Omental fat pad (tissue), 4 donors: ENCODE measurements around the gene INTS2. TPM values are rescaled to one million over a fixed set of nuclear protein-coding genes. Genes with fewer than 3 reads are reported as not detected.

Source experiments
- ATAC-seq: fragments of 150-250 bp; one replicate; pipeline ENCODE4 v1.9.1; 2016; ENCODE audit warnings: mild to moderate bottlenecking, moderate library complexity; ENCODE audit not compliant: low FRiP score
- DNase-seq: peaks from one replicate; pipeline ENCODE4 v3.0.0-alpha.2; 2019; ENCODE audit warnings: low spot score
- CTCF ChIP-seq, 3 donors: fragments of 450-650 bp; IDR thresholded peaks; one replicate each; pipeline ENCODE4 v1.5.1; 2016 to 2017; ENCODE audit warnings: antibody characterized with exemption in 3 of 3, mild to moderate bottlenecking in 3 of 3, moderate library complexity in 2 of 3
- small RNA-seq: library from RNA; depleted of rRNA; stranded (forward); fragments of <200 nt; gene quantifications from one replicate; pipeline ENCODE3, GENCODE V24; 2016
- total RNA-seq, 4 donors: library from RNA; depleted of rRNA; stranded (reverse); fragments of >200 nt; gene quantifications; one replicate each; pipeline ENCODE4 v1.1.0, GENCODE V29; 2016

Gene INTS2
- total RNA-seq, 4 donors from 2014 or later = 9.6 to 18.0 (median 10.6) TPM

GRCh38 chr17:61818225-61818624 is 109.6 kb downstream of the INTS2 start:
- no peak for DNase-seq
- ATAC-seq = no peak
- TF ChIP-seq CTCF (IDR thresholded peaks at IDR 0.05) = no peak

GRCh38 chr17:61817452-61817851 is 110.3 kb downstream of the INTS2 start:
- TF ChIP-seq CTCF (IDR thresholded peaks at IDR 0.05) = no peak
- no peak for DNase-seq
- ATAC-seq = no peak

GRCh38 chr17:61816538-61816937 is 111.2 kb downstream of the INTS2 start:
- DNase-seq (no peak), ATAC-seq (no peak)
- no peak for TF ChIP-seq CTCF (IDR thresholded peaks at IDR 0.05)

GRCh38 chr17:61815863-61816503 is 111.8 kb downstream of the INTS2 start:
- TF ChIP-seq CTCF (IDR thresholded peaks at IDR 0.05) = no peak
- no peak for ATAC-seq

More at GRCh38 chr17:61815863-61816503, 111.8 kb downstream of the INTS2 start:
- no peak for DNase-seq

Small RNAs within 50 kb of the gene (small RNA-seq; reads per million reads assigned to genes)
- not detected for gene RF00019

Other genes with a start within 250 kb of the INTS2 start
- under 1 TPM; 0.13 to 0.79 (median 0.38) TPM for gene BRIP1, start 64.5 kb downstream of the INTS2 start, total RNA-seq
- gene MED13, start 137.3 kb upstream of the INTS2 start, total RNA-seq = 10 to 100 TPM; 79.8 to 88.4 (median 87.4) TPM